GM19023 (cell line): ENCODE data around the gene CBFA2T3.

Experiments
- ATAC-seq: cut with Tn5 transposase; IDR thresholded peaks from one replicate; pipeline ENCODE4 v1.9.1; 2021; ENCODE audit warnings: mild to moderate bottlenecking, moderate library complexity; ENCODE audit not compliant: unreplicated experiment

CBFA2T3 gene

GRCh38 chr16:88826070-88826840 is 150.8 kb downstream of the CBFA2T3 start:
- no peak for ATAC-seq

GRCh38 chr16:88825146-88825545 is 151.9 kb downstream of the CBFA2T3 start:
- ATAC-seq: no peak
